ENCODE data around the gene ITGA6.

DNA sequence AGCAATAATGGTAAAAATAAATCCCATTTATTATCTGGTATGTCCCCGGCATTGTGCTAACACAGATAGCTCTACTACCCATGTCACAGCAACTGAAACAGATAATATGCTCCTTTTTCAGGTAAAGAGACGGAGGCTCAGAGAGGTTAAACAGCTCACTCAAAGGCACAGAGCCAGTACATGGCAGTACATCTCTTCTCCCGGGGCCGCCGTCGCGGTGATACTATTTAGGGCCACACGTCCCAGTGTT is 127.8 kb downstream of the ITGA6 start:
- TF ChIP-seq, protein P1, sequence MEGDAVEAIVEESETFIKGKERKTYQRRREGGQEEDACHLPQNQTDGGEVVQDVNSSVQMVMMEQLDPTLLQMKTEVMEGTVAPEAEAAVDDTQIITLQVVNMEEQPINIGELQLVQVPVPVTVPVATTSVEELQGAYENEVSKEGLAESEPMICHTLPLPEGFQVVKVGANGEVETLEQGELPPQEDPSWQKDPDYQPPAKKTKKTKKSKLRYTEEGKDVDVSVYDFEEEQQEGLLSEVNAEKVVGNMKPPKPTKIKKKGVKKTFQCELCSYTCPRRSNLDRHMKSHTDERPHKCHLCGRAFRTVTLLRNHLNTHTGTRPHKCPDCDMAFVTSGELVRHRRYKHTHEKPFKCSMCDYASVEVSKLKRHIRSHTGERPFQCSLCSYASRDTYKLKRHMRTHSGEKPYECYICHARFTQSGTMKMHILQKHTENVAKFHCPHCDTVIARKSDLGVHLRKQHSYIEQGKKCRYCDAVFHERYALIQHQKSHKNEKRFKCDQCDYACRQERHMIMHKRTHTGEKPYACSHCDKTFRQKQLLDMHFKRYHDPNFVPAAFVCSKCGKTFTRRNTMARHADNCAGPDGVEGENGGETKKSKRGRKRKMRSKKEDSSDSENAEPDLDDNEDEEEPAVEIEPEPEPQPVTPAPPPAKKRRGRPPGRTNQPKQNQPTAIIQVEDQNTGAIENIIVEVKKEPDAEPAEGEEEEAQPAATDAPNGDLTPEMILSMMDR (IDR thresholded peaks at IDR 0.05), result no peak
- no peak for TF ChIP-seq POLR2A (IDR thresholded peaks at IDR 0.05)

All from body of pancreas (tissue), 4 donors.